GM18873 (cell line): ENCODE data around the gene PELI2.

Source experiments
- ATAC-seq: cut with Tn5 transposase; IDR thresholded peaks from one replicate; pipeline ENCODE4 v1.9.1; 2021; ENCODE audit warnings: mild to moderate bottlenecking, moderate library complexity, moderate number of reproducible peaks; ENCODE audit not compliant: unreplicated experiment, low FRiP score

PELI2 gene

DNA sequence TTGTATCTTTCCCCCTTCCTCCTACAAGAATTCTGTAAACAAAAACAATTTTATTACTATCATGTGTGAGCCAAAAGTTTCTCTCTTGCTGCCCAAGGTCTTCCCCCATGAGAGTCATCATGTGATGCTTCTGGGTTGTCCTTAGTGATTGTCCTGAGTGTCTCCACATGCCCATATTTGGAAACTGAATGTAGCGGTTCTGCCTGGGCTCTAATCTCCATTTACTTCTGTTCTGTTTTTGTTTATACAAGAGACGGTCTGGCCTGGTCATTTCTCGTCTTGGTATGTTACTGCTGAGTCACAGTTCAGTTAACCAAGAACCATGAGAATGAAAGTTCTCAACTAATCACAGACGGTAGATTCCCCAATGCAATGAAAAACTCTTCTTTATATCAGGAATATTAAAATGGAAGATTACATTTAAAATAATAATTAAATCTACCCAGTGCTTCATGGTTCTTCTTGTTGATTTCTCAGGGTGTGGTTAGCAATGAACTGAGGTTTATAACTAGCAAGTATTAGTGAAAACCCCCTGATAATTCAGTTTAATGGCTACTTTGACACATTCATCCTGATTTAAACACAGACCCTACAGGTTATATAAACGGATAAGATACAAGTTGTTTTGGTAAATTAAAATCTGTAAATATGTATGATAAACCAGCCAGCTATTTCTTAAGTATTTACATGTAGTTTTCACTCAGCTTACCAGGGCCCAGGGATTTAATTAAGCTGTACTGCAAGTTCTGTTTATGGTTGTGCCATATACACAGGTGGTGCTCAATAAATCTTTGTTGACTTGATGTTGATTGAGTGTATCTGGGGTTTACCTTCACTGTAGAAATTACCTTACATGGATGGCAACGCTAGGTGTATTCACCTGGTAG, 81.1 kb downstream of the PELI2 start:
- ATAC-seq = peak; percentile 51

DNA sequence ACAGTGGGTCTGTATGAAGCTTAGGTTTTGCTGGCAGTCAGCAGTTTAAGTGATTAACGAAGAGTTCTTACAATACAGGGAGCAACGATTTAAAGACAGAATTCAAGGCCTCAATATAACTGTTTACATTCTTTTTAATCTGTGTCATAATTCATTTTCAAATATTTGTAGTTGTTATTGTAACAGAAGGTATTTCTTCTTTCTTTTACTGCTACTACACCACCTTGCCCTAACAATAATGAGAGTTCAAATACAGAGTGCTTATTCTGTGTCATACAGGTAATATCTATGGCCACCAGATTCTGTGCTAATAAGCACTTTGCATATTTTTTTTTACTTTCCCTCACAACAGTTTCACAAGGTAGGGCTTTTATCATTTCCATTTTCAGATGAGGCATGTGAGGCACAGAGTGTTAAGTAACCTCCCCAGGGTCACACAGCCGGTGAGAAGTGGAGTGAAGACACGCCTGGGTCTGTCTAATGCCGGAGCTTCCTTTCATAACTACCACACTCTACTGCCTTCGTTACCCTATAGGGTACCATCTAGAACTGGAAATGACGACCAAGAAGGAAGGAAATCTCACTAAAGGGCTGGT, 81.9 kb downstream of the PELI2 start:
- peak; percentile 34 for ATAC-seq

DNA sequence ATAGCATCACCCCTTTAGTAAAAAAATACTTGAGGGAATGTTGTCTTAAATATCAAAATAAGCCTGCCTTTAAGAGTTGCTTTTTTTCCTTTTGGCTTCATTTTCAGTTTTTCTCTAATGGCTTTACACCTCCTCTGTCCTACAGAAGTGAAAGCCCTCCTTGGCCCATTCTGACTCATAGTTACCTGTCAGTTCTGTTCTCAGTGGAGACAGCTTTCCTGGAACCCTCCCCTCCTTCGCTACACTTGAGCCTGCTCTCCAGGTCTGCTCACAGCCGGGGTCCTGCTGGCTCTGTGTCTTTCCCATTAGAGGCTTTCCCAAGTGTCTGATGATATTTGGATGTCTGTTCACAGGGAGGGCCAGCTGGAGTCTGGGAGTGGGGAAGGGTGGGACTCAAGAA, 84.0 kb downstream of the PELI2 start:
- no peak for ATAC-seq

GRCh38 chr14:56205881-56206280, 87.7 kb downstream of the PELI2 start:
- ATAC-seq = no peak

DNA sequence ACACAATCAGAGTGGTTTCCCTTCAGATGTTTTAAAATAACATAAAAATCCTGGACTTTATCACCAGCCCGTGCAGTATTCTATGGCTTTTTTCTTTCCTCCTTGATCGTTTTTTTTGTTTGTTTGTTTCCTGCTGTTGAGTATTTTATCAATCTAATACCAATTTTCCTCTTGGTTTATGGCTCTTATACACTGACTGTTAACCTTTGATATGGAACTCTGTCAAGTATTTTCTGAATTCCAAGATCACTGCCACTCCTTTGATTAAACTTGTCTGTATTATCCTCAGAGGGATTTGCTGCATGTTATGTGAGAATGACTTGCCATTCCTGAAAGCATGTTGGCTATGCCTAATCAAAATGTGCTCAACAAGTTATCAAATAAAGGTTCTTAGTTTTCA, 88.4 kb downstream of the PELI2 start:
- no peak for ATAC-seq

DNA sequence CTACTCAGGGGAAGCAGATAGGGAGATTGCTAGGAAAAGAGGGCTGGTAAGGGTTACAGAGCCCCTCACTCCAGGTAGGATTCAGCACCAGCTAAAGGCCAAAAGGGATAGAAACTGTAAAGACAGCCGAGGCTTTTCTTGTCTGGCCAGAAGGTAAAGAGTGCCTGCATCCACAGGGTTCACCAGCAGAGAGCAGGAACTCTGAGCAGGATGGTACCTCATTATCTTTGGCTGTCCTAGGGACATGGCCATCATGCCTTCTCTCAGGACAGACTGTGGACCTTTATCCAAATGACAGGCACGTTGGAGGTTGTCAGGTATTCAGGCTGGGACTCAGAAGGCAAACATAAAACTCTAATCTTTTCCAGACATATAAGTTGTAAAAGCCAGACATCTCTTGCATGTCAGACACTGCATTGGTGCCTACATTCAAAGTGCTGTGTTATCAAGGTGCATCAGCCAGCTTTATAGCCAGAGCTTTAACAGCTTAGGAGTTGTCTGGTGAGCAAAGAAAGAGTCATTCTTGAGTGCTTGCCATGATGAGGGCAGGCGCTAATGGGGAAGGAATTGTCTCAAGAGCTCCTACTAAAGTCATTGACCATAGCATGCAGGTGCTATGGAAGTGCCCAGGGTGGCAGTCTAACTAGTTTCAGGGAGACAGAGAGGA, 89.5 kb downstream of the PELI2 start:
- ATAC-seq = no peak

GRCh38 chr14:56208520-56208919, 90.3 kb downstream of the PELI2 start:
- no peak for ATAC-seq

DNA sequence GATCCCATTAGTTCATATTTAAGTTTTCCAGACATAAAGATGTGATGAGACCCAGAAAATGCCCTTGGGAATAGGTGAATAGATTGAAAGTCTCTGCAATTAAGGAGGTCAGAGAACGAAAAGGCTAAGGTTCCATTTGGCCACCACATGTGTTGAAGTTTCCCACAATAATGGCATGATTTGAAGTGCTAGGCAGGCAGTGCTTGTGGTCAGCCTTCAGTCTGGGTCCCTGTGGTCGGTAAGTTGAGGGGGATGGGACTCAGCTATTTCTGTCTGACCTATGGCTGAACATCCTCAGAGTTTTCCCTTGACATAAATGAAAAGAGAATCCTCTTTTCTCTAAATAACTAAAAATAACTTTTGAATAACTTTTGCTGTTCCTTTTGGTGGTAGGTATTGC, 92.4 kb downstream of the PELI2 start:
- no peak for ATAC-seq

DNA sequence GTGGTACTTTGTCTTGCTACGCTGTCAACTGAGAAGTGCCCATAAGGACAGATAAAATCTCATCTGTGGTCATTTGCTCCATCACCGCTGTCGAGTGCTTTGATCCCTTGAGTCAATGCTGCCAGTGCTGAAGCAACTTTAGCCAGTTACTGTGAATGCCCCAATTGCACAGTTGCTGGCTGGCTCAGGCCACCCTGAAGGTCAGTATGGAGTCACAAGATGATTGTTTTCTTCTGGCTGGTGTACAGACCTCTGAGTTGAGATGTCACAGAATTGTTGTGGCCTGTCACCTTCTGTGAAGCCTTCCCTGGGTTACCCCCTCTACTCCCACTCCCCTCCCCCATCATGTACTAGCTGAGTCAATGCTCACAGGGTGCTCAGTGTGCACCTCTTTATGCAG, 92.9 kb downstream of the PELI2 start:
- ATAC-seq = no peak

DNA sequence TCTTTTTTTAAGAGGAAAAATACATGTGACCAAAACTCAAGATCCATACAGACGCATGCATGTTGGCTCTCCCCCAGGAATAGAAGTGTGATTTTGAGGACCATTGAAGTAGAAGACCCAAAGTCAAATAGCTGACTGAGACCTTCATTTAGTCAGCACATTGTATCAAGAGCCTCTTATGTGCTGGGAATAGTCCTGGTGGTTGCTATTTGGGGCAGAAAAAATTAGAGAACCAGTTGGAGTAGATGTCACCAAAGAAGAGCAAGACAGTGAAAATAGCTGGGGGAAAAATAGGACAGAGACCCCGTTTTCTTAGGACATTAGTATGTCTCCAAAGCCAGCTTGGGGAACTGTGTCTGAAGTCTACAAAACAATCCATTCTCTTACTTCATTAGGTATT, 93.6 kb downstream of the PELI2 start:
- ATAC-seq = no peak

GRCh38 chr14:56212521-56212920, 94.3 kb downstream of the PELI2 start:
- no peak for ATAC-seq

- ATAC-seq = no peak
Measured at GRCh38 chr14:56213306-56213705, 95.1 kb downstream of the PELI2 start.

GRCh38 chr14:56215180-56215579, 97.0 kb downstream of the PELI2 start:
- no peak for ATAC-seq

DNA sequence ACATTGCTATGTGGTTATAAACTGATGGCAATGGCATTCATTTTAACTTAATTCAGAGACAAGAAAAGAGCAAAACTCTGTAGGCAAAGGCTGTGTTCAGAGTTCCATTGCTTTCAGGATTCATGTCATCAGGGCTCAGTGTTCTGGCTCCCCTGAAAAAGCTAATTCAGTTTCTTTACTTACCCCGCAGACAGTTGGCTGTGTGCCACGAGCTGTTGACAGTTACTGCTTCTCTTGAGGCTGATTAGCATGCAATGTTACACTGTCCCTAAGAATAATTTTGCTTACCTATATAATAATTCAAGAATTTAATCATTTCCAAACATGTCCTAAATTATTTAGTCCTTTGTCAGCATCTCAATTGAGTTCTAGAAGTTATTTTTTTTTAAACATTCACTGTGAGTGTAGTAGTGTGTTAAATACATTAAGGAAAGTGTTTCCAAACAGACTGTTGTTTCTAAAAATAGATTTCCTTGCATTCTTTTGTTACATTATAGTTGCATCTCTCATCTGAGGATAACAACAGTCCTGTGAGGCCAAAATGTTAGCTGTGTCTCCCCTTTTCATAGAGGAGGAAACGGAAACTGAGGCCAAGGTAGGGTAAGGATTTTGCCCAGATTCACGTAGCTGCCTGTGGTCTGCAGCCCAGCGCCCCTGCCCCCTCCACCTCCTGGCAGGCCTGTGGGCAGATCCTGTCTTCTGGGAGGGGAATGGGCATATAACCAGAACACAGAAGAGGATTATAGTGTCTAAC, 98.6 kb downstream of the PELI2 start:
- ATAC-seq = no peak

- ATAC-seq = no peak
Measured at GRCh38 chr14:56217380-56218045, 99.3 kb downstream of the PELI2 start.

GRCh38 chr14:56219666-56220413, 101.6 kb downstream of the PELI2 start:
- ATAC-seq = no peak

GRCh38 chr14:56221382-56222128, 103.3 kb downstream of the PELI2 start:
- no peak for ATAC-seq

DNA sequence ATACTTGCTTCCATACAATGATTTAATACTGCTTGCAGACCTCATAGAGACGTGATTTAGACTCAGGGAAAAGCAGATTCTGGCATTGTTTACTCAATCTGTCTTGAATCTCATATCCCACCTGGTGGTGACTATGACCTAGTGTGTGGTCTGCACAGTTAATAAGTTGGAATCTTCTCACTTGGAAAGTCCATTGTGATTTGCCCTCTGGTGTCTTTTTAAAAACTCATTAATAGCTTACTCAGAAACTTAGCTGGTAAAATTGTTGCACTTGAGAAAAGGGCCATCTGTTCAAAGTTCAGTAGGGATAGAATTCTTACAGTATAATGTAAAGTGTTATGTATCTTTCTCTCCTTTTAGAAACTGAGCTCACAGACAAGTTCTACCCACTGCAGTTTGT, 106.0 kb downstream of the PELI2 start:
- no peak for ATAC-seq
